MCF 10A (cell line): ENCODE measurements around the gene ABLIM2. TPM values are rescaled to one million over a fixed set of nuclear protein-coding genes. Genes with fewer than 3 reads are reported as not detected.

Experiments
- BruUV-seq: library from RNA; stranded (reverse); fragments of 400-500 nt; replicated peaks from 2 replicates; lab custom pipeline; 2021; lab: Mats Ljungman, UMichigan
- CTCF ChIA-PET: fragments of 300-600 bp; sonication (Branson Sonifier 250); formaldehyde crosslinking; extraction: SDS; loops from one replicate; lab custom pipeline; 2021; ENCODE audit warnings: antibody characterized with exemption, inconsistent platforms; lab: Yijun Ruan, JAX
- POLR2A ChIA-PET: fragments of 300-600, 350-650 bp; sonication (Branson Sonifier 250); formaldehyde crosslinking; extraction: SDS; loops from one replicate; lab custom pipeline; 2020; ENCODE audit warnings: antibody characterized with exemption, inconsistent platforms; lab: Yijun Ruan, JAX
- DNase-seq: peaks from one replicate; pipeline ENCODE4 v3.0.0-alpha.2; 2018; ENCODE audit not compliant: unreplicated experiment
- H3K27ac Mint-ChIP-seq: one replicate; pipeline ENCODE4 v1.8.0; 2022; ENCODE audit warnings: mild to moderate bottlenecking, low read depth, mixed read lengths; ENCODE audit not compliant: unreplicated experiment
- H3K27me3 Mint-ChIP-seq: one replicate; pipeline ENCODE4 v1.8.0; 2022; ENCODE audit warnings: mixed read lengths; ENCODE audit not compliant: insufficient read depth, unreplicated experiment
- H3K36me3 Mint-ChIP-seq: one replicate; pipeline ENCODE4 v1.8.0; 2022; ENCODE audit warnings: mild to moderate bottlenecking, moderate library complexity, mixed read lengths; ENCODE audit not compliant: insufficient read depth, unreplicated experiment
- H3K4me1 Mint-ChIP-seq: one replicate; pipeline ENCODE4 v1.8.0; 2022; ENCODE audit warnings: mixed read lengths; ENCODE audit not compliant: insufficient read depth, unreplicated experiment
- H3K4me3 Mint-ChIP-seq: one replicate; pipeline ENCODE4 v1.8.0; 2022; ENCODE audit warnings: mild to moderate bottlenecking, moderate library complexity, mixed read lengths; ENCODE audit not compliant: unreplicated experiment
- H3K9me3 Mint-ChIP-seq: one replicate; pipeline ENCODE4 v1.8.0; 2022; ENCODE audit warnings: mixed read lengths; ENCODE audit not compliant: unreplicated experiment
- CTCF ChIP-seq: fragments of 200-600 bp; IDR thresholded peaks from one replicate; pipeline ENCODE4 v1.8.0; 2022; ENCODE audit warnings: antibody characterized with exemption, mild to moderate bottlenecking; ENCODE audit not compliant: unreplicated experiment
- intact Hi-C: fragments of 100-400 bp; cut with micrococcal nuclease; formaldehyde crosslinking; loops from 2 replicates; pipeline ENCODE4 v1.14.1; 2022
- total RNA-seq: library from RNA; stranded (reverse); gene quantifications from 2 replicates; pipeline ENCODE4 v1.2.3, GENCODE V29; 2022

The ABLIM2 gene
- total RNA-seq, 1 experiment from 2014 or later: 5.3 TPM

GRCh38 chr4:8028368-8028767 lies 130.2 kb downstream of the ABLIM2 start:
- Mint-ChIP-seq H3K9me3 (no peaks in the 10 kb centered on the region), H3K36me3 (no peaks in the 10 kb centered on the region), H3K27ac (no peak overlapping the region), H3K4me1 (peaks cover 18% of the 10 kb centered on the region), H3K27me3 (peaks cover 28% of the 10 kb centered on the region), H3K4me3 (no peak overlapping the region)
- DNase-seq: no peak
- no TSS peak for BruUV-seq
- intact Hi-C loops: no loop called here
- POLR2A ChIA-PET: no interaction called here
- CTCF ChIA-PET: interaction anchor here (1.5 kb wide), 1 partner anchor 41 kb away, joined by 5 read pairs; no protein-coding TSS in a partner anchor
- TF ChIP-seq CTCF: no peak

GRCh38 chr4:8026453-8026852 lies 132.2 kb downstream of the ABLIM2 start:
- no TSS peak for BruUV-seq
- CTCF ChIA-PET: no interaction called here
- peaks cover 47% of the 10 kb centered on the region for H3K27me3 Mint-ChIP-seq
- no peak overlapping the region for H3K4me3 Mint-ChIP-seq
- no peaks in the 10 kb centered on the region for H3K9me3 Mint-ChIP-seq
- DNase-seq: peak; percentile 31
- no peak for TF ChIP-seq CTCF
- H3K27ac Mint-ChIP-seq: no peak overlapping the region
- H3K4me1 Mint-ChIP-seq: peaks cover 18% of the 10 kb centered on the region
- POLR2A ChIA-PET: interaction anchor here (0.6 kb wide), 1 partner anchor 74 kb away, joined by 3 read pairs; no protein-coding TSS in a partner anchor
- no peaks in the 10 kb centered on the region for H3K36me3 Mint-ChIP-seq
- intact Hi-C loops: no loop called here

GRCh38 chr4:8025668-8026067 lies 132.9 kb downstream of the ABLIM2 start:
- ChIA-PET CTCF (no interaction called here), POLR2A (interaction anchor here (0.6 to 0.7 kb wide), 2 partner anchors 13 to 74 kb away, joined by 3 read pairs; no protein-coding TSS in a partner anchor)
- H3K4me3 Mint-ChIP-seq: no peak overlapping the region
- TF ChIP-seq CTCF: no peak
- DNase-seq: peak; percentile 77
- no TSS peak for BruUV-seq
- intact Hi-C loops: no loop called here
- H3K36me3 Mint-ChIP-seq: no peaks in the 10 kb centered on the region
- H3K9me3 Mint-ChIP-seq: no peaks in the 10 kb centered on the region
- peaks cover 18% of the 10 kb centered on the region for H3K4me1 Mint-ChIP-seq
- H3K27me3 Mint-ChIP-seq: peaks cover 48% of the 10 kb centered on the region
- H3K27ac Mint-ChIP-seq: no peak overlapping the region

GRCh38 chr4:8024073-8024786 lies 134.4 kb downstream of the ABLIM2 start:
- POLR2A ChIA-PET: no interaction called here
- BruUV-seq: no TSS peak
- TF ChIP-seq CTCF: no peak

More at GRCh38 chr4:8024073-8024786, 134.4 kb downstream of the ABLIM2 start:
- intact Hi-C loops: no loop called here
- Mint-ChIP-seq H3K27ac (no peak overlapping the region), H3K27me3 (peaks cover 43% of the 10 kb centered on the region), H3K4me1 (peaks cover 21% of the 10 kb centered on the region), H3K4me3 (no peak overlapping the region), H3K9me3 (no peaks in the 10 kb centered on the region), H3K36me3 (no peaks in the 10 kb centered on the region)
- DNase-seq: no peak
- CTCF ChIA-PET: no interaction called here
